Measurements from ENCODE around the gene TNS3.

GRCh38 chr7:47327346-47327697, 254.6 kb downstream of the TNS3 start:
- TF ChIP-seq CTCF (IDR thresholded peaks at IDR 0.05; ENCODE audit: low read length) = no peak
- no peak for TF ChIP-seq EZH2phosphoT487 (IDR thresholded peaks at IDR 0.05; ENCODE audit: low read length)
- TF ChIP-seq EZH2 (optimal IDR thresholded peaks at IDR 0.05; ENCODE audit: low read depth, low read length) = no peak
